DND-41 (cell line): ENCODE results near the gene LAMP1.

Experiments used
- ATAC-seq: fragments of 200-7000 bp; cut with Tn5 transposase; 3 replicates; pipeline ENCODE4 v1.9.1; 2021; ENCODE audit warnings: low read depth; ENCODE audit not compliant: insufficient read depth
- DNase-seq: peaks from one replicate; pipeline ENCODE4 v3.0.0-alpha.2; 2020
- H2AFZ ChIP-seq: 2 replicates; pipeline ENCODE4 v1.6.0; 2012; ENCODE audit warnings: low read depth, low read length
- H3K27ac ChIP-seq: 2 replicates; pipeline ENCODE4 v1.5.1; 2012; ENCODE audit warnings: low read length, inconsistent platforms
- H3K27me3 ChIP-seq: fragments of 200-600 bp; sonication (generic); 2 replicates; pipeline ENCODE4 v1.6.0; 2012; ENCODE audit warnings: low read length, mild to moderate bottlenecking, inconsistent platforms; ENCODE audit not compliant: insufficient read depth, poor library complexity
- H3K36me3 ChIP-seq: 2 replicates; pipeline ENCODE4 v1.5.1; 2012; ENCODE audit warnings: low read length, inconsistent platforms; ENCODE audit not compliant: insufficient read depth
- H3K4me1 ChIP-seq: 2 replicates; pipeline ENCODE4 v1.5.1; 2012; ENCODE audit warnings: mild to moderate bottlenecking, low read length; ENCODE audit not compliant: insufficient read depth
- H3K4me2 ChIP-seq: 2 replicates; pipeline ENCODE4 v1.6.0; 2012; ENCODE audit warnings: mild to moderate bottlenecking, moderate library complexity, low read length, inconsistent platforms; ENCODE audit not compliant: insufficient read depth
- H3K4me3 ChIP-seq, 2 experiments: fragments of 200-600 bp in 1 of 2; shearing (Covaris generic) in 1 of 2; 2 replicates each; pipeline ENCODE4 v1.5.1; 2012 to 2016; ENCODE audit warnings: inconsistent platforms in 2 of 2, low read length in 2 of 2, mild to moderate bottlenecking in 2 of 2, low read depth in 1 of 2, moderate library complexity in 1 of 2
- H3K79me2 ChIP-seq: 2 replicates; pipeline ENCODE4 v1.6.0; 2012; ENCODE audit warnings: low read length, inconsistent platforms; ENCODE audit not compliant: insufficient read depth
- H3K9ac ChIP-seq: 2 replicates; pipeline ENCODE4 v1.6.0; 2012; ENCODE audit warnings: low read depth, mild to moderate bottlenecking, inconsistent platforms, low read length, moderate library complexity
- H3K9me3 ChIP-seq: 2 replicates; pipeline ENCODE4 v1.5.1; 2012; ENCODE audit warnings: low read length, moderate library complexity, mild to moderate bottlenecking, inconsistent platforms; ENCODE audit not compliant: insufficient read depth, severe bottlenecking
- H4K20me1 ChIP-seq: 2 replicates; pipeline ENCODE4 v1.6.0; 2012; ENCODE audit warnings: low read length; ENCODE audit not compliant: insufficient read depth
- CTCF ChIP-seq: IDR thresholded peaks from 2 replicates; pipeline ENCODE4 v1.5.1; 2012; ENCODE audit warnings: borderline replicate concordance, low read length, moderate library complexity, mild to moderate bottlenecking; ENCODE audit not compliant: poor library complexity, severe bottlenecking; ENCODE audit errors: extremely low read depth
- EZH2 ChIP-seq: IDR thresholded peaks from 3 replicates; pipeline ENCODE4 v1.6.1; 2012; ENCODE audit warnings: borderline replicate concordance, low read depth, mild to moderate bottlenecking, moderate library complexity, low read length, inconsistent platforms; ENCODE audit not compliant: severe bottlenecking

LAMP1 gene

GRCh38 chr13:113272701-113273181, 24.3 kb upstream of the LAMP1 start:
- Histone ChIP-seq H3K79me2 (no peaks in the 10 kb centered on the region), H3K27me3 (no peaks in the 10 kb centered on the region), H3K4me1 (peaks cover 6% of the 10 kb centered on the region; the same call in 1 of the 2 replicates), H2AFZ (no peak overlapping the region), H3K27ac (no peak overlapping the region), H3K4me2 (no peak overlapping the region), H3K4me3 (no peak overlapping the region), H3K36me3 (no peaks in the 10 kb centered on the region), H3K9me3 (no peaks in the 10 kb centered on the region), H3K9ac (no peak overlapping the region), H4K20me1 (no peaks in the 10 kb centered on the region)
- ATAC-seq = no peak
- no peak for TF ChIP-seq EZH2
- TF ChIP-seq CTCF = no peak
- no peak for DNase-seq

GRCh38 chr13:113273321-113273720, 23.7 kb upstream of the LAMP1 start:
- Histone ChIP-seq H3K79me2 (no peaks in the 10 kb centered on the region), H4K20me1 (no peaks in the 10 kb centered on the region), H3K27ac (no peak overlapping the region), H3K4me2 (no peak overlapping the region), H3K36me3 (no peaks in the 10 kb centered on the region), H3K4me1 (peaks cover 6% of the 10 kb centered on the region; the same call in 1 of the 2 replicates), H2AFZ (no peak overlapping the region), H3K9ac (no peak overlapping the region), H3K27me3 (no peaks in the 10 kb centered on the region), H3K4me3 (no peak overlapping the region), H3K9me3 (no peaks in the 10 kb centered on the region)
- ATAC-seq (no peak), DNase-seq (no peak)
- TF ChIP-seq CTCF (no peak), EZH2 (no peak)

- Histone ChIP-seq H3K4me2 (no peak overlapping the region), H3K4me3 (no peak overlapping the region), H4K20me1 (no peaks in the 10 kb centered on the region), H3K9ac (no peak overlapping the region), H3K27ac (no peak overlapping the region), H3K4me1 (peaks cover 6% of the 10 kb centered on the region; the same call in 1 of the 2 replicates), H3K79me2 (no peaks in the 10 kb centered on the region), H3K27me3 (no peaks in the 10 kb centered on the region), H2AFZ (no peak overlapping the region), H3K9me3 (no peaks in the 10 kb centered on the region), H3K36me3 (no peaks in the 10 kb centered on the region)
- TF ChIP-seq EZH2 = no peak
- no peak for TF ChIP-seq CTCF
- no peak for DNase-seq
- ATAC-seq = no peak
Observed at GRCh38 chr13:113273851-113274590, 23.0 kb upstream of the LAMP1 start.
